Duodenal mucosa (tissue), 2 donors: Measurements from ENCODE around the gene DNAH2.
A peak's percentile ranks its signal among the peaks of the same experiment; 100 is the strongest.

Source experiments
- H3K27ac ChIP-seq: one replicate; pipeline ENCODE4 v1.7.0; 2013; ENCODE audit warnings: low read depth, low read length
- H3K27me3 ChIP-seq, 2 donors: one replicate each; pipeline ENCODE4 v1.7.0; 2013; ENCODE audit warnings: low read length in 2 of 2, control low read depth in 1 of 2; ENCODE audit not compliant: insufficient read depth in 2 of 2, control insufficient read depth in 1 of 2
- H3K36me3 ChIP-seq, 2 donors: one replicate each; pipeline ENCODE4 v1.7.0; 2013; ENCODE audit warnings: low read length in 2 of 2, control low read depth in 1 of 2; ENCODE audit not compliant: insufficient read depth in 2 of 2, control insufficient read depth in 1 of 2
- H3K4me1 ChIP-seq, 2 donors: one replicate each; pipeline ENCODE4 v1.7.0; 2013; ENCODE audit warnings: low read length in 2 of 2, control low read depth in 1 of 2; ENCODE audit not compliant: insufficient read depth in 2 of 2, control insufficient read depth in 1 of 2
- H3K4me3 ChIP-seq, 2 donors: one replicate each; pipeline ENCODE4 v1.7.0; 2013; ENCODE audit warnings: low read length in 2 of 2, low read depth in 1 of 2
- H3K9ac ChIP-seq, 2 donors: one replicate each; pipeline ENCODE4 v1.7.0; 2013; ENCODE audit warnings: low read length in 2 of 2, low read depth in 1 of 2
- H3K9me3 ChIP-seq, 2 donors: one replicate each; pipeline ENCODE4 v1.7.0; 2013; ENCODE audit warnings: low read length in 2 of 2, control low read depth in 1 of 2; ENCODE audit not compliant: control insufficient read depth in 1 of 2

DNAH2 gene

GRCh38 chr17:7832431-7832830, 114.9 kb downstream of the DNAH2 start:
- Histone ChIP-seq H3K4me3 (no peak overlapping the region), H3K27ac (no peak overlapping the region), H3K9ac (no peak overlapping the region), H3K36me3 (no peaks in the 10 kb centered on the region), H3K27me3 (no peaks in the 10 kb centered on the region), H3K9me3 (no peaks in the 10 kb centered on the region), H3K4me1 (peaks cover 14 to 27% of the 10 kb centered on the region in 2 donors)

DNA sequence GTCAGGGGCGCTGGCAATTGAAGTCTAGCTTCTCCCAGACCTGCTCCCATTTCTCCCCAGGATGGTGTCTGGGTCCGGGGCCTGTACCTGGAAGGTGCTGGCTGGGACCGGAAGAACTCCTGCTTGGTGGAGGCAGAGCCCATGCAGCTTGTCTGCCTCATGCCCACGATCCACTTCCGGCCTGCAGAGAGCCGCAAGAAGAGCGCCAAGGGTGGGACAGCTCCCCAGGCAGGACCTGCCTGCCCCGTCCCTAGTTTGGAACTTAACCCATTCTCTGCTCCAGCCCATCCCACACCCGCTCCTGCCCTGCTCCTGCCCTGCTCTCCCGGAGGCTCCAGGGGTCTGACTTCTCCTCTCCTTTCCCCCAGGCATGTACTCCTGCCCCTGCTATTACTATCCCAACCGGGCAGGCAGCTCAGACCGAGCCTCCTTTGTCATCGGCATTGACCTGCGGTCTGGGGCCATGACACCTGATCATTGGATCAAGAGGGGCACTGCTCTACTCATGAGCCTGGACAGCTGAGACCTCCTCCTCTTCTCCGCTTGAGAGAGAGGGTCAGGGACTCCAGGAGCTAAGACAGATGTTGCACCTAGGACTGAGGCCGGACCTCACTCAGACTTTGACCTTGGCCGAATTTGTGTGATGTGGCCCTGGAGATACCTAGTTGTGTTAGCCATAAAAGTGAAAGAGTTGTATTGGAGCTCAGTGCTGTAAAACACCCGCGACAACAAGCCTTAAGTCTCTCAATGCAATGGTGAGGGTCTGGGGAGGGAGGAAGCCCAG, 115.7 kb downstream of the DNAH2 start:
- Histone ChIP-seq H3K4me1 (peaks cover 19 to 31% of the 10 kb centered on the region in 2 donors), H3K36me3 (no peaks in the 10 kb centered on the region), H3K9ac (peak overlapping the region in 1 of 2 donors; percentile 77), H3K27ac (no peak overlapping the region), H3K4me3 (peak overlapping the region; percentile 82 to 92), H3K27me3 (no peaks in the 10 kb centered on the region), H3K9me3 (no peaks in the 10 kb centered on the region)

- Histone ChIP-seq H3K4me3 (peak within 1 kb of the TSS; percentile 82 to 92), H3K27ac (peak within 1 kb of the TSS; percentile 97), H3K27me3 (no peaks in the 10 kb centered on the region), H3K36me3 (no peaks in the 10 kb centered on the region), H3K4me1 (peaks cover 25 to 38% of the 10 kb centered on the region in 2 donors), H3K9me3 (no peaks in the 10 kb centered on the region), H3K9ac (peak within 1 kb of the TSS; percentile 93 to 98)
Observed at GRCh38 chr17:7833795-7834541, 116.4 kb downstream of the DNAH2 start, which contains the start of gene KDM6B. KDM6B (plus strand) TSS chr17:7834217; CDS start chr17:7845555, 11,338 bp downstream.

- no peaks in the 10 kb centered on the region for H3K36me3 ChIP-seq
- H3K4me3 ChIP-seq: peak overlapping the region; percentile 82 to 92
- H3K4me1 ChIP-seq: peaks cover 30 to 44% of the 10 kb centered on the region in 2 donors
- peak overlapping the region; percentile 97 for H3K27ac ChIP-seq
- no peaks in the 10 kb centered on the region for H3K27me3 ChIP-seq
- H3K9me3 ChIP-seq: no peaks in the 10 kb centered on the region
- peak overlapping the region; percentile 93 to 98 for H3K9ac ChIP-seq
Observed at GRCh38 chr17:7834542-7834956, 117.0 kb downstream of the DNAH2 start.

DNA sequence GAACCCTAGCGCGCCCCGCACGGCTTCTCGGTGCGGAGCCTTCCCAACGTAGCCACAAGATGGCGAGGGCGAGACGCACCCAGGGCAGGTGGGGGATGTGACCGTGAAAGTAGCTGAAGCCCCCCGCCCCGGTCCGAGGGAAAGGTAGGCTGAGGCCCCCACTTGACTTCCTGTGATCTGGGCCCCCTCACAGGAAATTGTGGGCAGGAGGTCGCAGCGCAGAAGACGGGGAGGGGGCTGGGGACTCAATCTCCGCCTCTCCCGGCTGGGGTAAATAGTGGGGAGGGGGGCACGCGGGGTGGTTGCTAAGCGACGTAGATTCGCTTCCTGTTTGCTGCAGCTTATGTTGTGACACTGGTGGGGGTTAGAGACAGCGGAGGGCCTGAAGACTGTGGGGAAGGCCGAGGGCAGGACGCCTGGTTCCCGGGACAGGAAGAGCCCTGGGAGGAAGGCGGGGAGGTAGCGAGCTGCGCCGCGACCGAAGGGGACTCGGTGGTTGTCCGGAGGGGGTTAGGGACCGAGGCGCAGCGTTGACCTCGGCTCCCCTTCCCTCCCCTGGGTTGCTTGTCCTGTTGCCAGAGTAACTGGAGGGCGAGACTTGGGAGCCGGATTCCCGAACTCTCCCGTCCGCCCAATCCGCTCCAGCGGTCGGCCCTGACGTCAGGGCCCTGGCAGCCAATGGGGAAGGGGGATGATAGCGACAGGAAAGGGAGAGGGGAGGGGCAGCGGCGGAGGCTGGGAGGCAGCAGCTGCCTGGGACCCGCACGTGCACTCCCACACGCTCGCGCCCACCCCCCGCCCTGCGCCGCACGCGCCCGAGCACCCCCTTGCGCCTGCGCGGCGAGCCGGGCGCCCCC, 117.6 kb downstream of the DNAH2 start:
- Histone ChIP-seq H3K4me3 (peak overlapping the region; percentile 82 to 92), H3K9me3 (no peaks in the 10 kb centered on the region), H3K27me3 (no peaks in the 10 kb centered on the region), H3K9ac (peak overlapping the region; percentile 93 to 98), H3K4me1 (peaks cover 37 to 50% of the 10 kb centered on the region in 2 donors), H3K36me3 (peaks cover 0 to under 1% of the 10 kb centered on the region in 2 donors), H3K27ac (peak overlapping the region; percentile 97)

GRCh38 chr17:7835814-7836595, 118.5 kb downstream of the DNAH2 start:
- H3K9ac ChIP-seq: peak overlapping the region; percentile 87 to 93
- H3K4me3 ChIP-seq: peak overlapping the region; percentile 82 to 92
- H3K9me3 ChIP-seq: no peaks in the 10 kb centered on the region
- peak overlapping the region; percentile 97 for H3K27ac ChIP-seq
- H3K4me1 ChIP-seq: peaks cover 45 to 58% of the 10 kb centered on the region in 2 donors
- H3K36me3 ChIP-seq: peaks cover 0 to 6% of the 10 kb centered on the region in 2 donors
- H3K27me3 ChIP-seq: no peaks in the 10 kb centered on the region

DNA sequence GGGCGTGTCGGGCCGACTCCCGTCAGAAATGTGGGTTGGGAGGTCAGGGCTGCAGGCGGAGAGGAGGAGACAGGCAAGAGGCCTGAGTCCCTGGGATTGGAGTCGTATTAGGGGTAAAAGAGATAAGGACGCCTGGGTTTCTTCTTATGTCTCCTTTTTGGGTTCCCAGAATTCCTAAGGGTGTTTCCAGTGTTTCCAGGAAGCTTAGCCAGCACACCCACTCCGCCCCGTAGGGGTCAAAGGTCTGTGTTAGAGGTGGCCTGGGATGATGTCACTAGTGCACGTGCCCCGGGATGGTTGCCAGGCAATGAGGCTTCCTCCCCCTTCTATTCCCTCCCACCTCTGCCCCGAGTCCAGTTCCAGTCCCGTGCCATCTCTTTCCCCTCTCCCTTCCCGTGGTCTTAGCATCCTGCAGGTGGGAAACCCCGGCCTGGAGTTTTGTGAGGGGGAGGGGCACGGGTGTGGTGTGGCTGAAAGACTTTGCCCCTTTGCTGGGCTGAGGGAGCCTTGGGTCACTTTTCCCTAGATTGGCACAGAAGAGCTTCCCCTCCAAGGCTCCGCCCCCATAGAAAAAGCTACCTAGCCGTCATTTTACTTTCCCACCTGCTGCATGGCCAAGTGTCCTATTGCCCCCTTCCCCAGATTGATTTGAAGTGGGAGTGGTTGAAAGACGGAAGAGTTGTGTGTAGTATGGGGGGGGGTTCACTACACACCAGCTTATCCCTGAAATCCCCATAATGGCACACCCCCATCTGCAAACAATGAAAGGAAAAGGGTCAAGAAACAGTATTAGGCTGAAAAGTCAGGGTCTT, 119.3 kb downstream of the DNAH2 start:
- no peaks in the 10 kb centered on the region for H3K9me3 ChIP-seq
- H3K27me3 ChIP-seq: no peaks in the 10 kb centered on the region
- peaks cover 50 to 64% of the 10 kb centered on the region in 2 donors for H3K4me1 ChIP-seq
- H3K27ac ChIP-seq: peak overlapping the region; percentile 97
- H3K36me3 ChIP-seq: peaks cover 0 to 6% of the 10 kb centered on the region in 2 donors
- H3K9ac ChIP-seq: peak overlapping the region; percentile 87 to 93
- H3K4me3 ChIP-seq: peak overlapping the region; percentile 82 to 92

DNA sequence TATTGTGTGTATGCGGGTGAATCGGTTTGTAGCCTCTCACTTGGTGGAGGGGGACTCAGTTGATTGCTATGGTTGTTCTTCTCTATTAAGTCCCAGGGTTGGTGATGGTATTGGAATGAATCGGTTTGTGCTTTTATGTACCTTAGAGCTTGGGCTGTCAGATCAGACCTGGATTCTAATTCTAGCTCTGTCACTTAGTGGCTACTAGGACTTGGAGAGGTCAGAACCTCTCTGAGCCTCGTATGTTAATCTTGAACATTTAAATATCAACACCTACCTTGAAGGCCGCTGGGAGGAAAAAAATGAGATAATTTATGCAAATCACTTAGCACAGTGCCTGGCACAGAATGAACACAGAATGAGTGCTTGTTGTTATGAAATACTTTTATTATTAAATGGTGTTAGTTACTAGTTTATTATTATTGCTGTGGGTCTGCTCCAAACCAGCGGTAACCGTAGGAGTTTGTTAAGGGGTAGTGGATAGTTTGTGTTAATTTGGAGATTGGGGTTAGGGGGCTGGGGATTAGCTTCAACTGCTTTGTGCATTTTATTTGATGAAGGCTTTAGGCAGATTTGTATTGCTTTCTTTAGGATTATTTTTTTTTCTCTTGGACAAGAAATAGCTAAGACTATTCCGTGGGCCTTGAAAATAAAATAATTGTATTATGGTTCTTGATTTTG, 120.0 kb downstream of the DNAH2 start:
- Histone ChIP-seq H3K27me3 (no peaks in the 10 kb centered on the region), H3K36me3 (peaks cover 0 to 6% of the 10 kb centered on the region in 2 donors), H3K4me1 (peaks cover 50 to 64% of the 10 kb centered on the region in 2 donors), H3K27ac (peak overlapping the region; percentile 97), H3K9me3 (no peaks in the 10 kb centered on the region), H3K4me3 (peak overlapping the region; percentile 82 to 92), H3K9ac (peak overlapping the region; percentile 87 to 93)
